Measurements from ENCODE around the gene MYL11.

MYL11 gene

DNA sequence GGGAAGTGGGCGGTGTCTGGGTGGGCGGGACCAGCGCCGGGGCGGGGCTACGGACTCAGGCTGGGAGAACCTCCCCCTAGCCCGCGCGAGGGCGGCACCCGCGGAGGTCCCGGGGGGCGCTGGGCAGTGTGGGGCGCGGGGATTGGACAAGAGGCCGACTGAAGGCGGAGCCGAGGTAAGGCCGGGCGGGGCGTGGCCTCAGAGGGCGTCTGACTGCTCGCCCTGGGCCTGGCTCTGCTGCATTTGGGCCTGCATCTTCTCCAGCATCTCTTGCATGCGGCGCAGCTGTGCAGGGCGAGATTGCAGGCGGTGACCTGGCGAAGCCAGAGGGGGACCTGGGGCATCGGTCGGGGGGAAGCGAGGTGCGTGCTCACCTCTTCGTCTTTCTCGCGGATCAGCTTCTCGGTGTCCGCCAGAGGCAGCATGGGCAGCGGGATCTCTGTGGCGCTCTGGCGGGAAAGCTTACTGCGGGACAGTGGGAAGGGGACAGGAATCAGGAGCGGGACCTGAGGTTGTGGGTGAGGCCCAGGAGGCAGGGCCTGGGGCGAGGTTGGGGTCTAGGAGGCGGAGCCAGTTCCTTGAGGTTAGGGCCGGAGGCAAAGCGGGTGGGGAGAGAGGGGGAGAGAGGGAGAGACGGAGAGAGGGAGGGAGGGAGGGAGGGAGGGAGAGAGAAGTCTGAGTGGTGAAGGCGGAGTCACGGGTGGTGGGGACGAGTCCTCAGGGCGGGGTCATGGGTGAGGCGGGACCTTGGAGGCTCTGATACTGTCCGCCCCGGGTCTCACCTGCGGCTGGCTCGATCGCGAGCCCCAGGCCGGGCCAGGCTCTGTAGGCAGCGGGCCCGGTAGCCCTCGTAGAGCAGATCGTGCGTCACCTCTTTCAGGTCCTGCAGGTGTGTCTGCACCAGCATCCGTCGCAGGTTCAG lies 3.9 kb downstream of the MYL11 start:
- peak; percentile 99 for DNase-seq (ENCODE audit: low read depth)
- TF ChIP-seq, protein P1, sequence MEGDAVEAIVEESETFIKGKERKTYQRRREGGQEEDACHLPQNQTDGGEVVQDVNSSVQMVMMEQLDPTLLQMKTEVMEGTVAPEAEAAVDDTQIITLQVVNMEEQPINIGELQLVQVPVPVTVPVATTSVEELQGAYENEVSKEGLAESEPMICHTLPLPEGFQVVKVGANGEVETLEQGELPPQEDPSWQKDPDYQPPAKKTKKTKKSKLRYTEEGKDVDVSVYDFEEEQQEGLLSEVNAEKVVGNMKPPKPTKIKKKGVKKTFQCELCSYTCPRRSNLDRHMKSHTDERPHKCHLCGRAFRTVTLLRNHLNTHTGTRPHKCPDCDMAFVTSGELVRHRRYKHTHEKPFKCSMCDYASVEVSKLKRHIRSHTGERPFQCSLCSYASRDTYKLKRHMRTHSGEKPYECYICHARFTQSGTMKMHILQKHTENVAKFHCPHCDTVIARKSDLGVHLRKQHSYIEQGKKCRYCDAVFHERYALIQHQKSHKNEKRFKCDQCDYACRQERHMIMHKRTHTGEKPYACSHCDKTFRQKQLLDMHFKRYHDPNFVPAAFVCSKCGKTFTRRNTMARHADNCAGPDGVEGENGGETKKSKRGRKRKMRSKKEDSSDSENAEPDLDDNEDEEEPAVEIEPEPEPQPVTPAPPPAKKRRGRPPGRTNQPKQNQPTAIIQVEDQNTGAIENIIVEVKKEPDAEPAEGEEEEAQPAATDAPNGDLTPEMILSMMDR (IDR thresholded peaks at IDR 0.05; ENCODE audit: insufficient read depth, low read depth, low read length, missing control alignments): peak; percentile 35
- peak overlapping the region; percentile 70 for H3K4me3 ChIP-seq (ENCODE audit: low read length)

DNA sequence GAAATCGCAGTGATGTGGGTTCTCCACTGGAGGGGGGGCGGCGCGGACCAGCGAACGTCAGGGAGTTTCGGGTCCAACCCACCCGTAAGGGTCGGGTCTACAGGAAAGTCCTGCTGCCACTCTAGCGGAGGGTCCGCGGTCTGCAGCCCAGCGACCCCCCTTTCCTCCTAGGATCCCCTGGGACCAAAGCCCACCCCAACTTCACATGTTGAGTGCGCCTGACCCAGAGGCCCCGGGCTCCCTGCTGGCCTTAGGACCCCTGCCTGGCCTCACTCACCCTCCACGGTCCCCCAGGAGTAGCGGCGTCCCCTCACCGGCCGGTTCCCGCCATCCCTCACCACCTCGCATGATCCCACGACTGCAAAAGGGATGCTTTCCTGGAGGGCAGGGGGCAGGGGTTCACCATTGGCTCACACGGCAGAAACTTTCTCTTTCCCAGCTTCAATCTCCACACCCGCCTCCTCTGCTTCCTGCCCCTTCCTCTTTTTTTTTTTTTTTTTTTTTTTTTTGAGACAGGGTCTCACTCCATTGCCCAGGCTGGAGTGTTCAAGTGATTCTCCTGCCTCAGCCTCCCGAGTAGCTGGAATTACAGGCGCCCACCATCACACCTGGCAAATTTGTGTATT lies 4.7 kb downstream of the MYL11 start:
- no peak for DNase-seq (ENCODE audit: low read depth)
- peak overlapping the region; percentile 70 for H3K4me3 ChIP-seq (ENCODE audit: low read length)
- TF ChIP-seq, protein P1 (IDR thresholded peaks at IDR 0.05; ENCODE audit: insufficient read depth, low read depth, low read length, missing control alignments): no peak

DNA sequence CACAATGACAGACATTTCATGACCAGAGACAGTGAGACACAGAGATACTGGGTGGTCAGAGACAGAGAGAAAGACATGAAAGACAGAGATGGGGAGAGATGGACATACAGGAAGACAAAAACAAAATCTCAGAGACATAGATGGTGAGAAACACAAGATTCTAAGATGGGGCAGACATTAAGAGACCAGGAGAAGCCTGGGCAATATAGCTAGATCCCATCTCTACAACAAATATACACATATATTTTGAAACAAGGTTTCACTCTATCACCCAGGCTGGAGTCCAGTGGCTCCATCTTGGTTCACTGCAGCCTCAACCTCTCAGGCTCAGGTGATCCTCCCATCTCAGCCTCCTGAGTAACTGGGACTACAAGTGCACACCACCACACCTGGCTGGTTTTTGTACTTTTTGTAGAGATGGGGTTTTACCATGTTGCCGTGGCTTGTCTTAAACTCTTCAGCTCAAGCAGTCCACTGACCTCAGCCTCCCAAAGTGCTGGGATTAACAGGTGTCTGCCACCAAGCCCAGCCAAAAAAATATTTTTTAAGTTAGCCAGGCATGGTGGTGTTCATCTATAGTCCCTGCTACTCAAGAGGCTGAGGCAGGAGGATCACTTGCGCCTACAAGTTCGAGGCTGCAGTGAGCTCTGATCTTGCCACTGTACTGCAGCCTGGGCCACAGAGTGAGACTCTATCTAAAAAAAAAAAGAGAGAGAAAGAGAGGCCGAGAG lies 5.6 kb downstream of the MYL11 start:
- DNase-seq (ENCODE audit: low read depth): no peak
- TF ChIP-seq, protein P1 (IDR thresholded peaks at IDR 0.05; ENCODE audit: insufficient read depth, low read depth, low read length, missing control alignments): no peak
- no peak overlapping the region for H3K4me3 ChIP-seq (ENCODE audit: low read length)

DNA sequence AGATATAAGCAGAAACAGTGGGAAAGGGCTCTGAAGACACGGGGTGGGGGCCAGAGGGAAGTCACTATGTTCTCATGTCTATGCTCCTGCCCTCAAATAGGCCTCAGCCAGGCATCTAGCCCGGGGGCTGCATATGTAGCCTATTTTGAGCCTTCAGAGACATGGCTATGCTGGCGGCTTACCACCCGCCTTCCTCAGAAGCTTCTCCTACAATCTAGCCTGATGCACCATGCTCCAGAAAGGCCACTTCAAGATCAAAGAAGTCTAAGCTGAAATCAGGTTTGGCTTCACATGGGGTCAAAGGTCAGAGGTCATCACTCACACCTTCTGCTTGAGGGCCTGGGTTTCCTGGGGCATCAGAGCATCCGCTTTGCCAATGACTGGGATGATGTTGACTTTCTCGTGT lies 6.2 kb downstream of the MYL11 start:
- DNase-seq (ENCODE audit: low read depth): no peak
- TF ChIP-seq, protein P1 (IDR thresholded peaks at IDR 0.05; ENCODE audit: insufficient read depth, low read depth, low read length, missing control alignments): no peak

DNA sequence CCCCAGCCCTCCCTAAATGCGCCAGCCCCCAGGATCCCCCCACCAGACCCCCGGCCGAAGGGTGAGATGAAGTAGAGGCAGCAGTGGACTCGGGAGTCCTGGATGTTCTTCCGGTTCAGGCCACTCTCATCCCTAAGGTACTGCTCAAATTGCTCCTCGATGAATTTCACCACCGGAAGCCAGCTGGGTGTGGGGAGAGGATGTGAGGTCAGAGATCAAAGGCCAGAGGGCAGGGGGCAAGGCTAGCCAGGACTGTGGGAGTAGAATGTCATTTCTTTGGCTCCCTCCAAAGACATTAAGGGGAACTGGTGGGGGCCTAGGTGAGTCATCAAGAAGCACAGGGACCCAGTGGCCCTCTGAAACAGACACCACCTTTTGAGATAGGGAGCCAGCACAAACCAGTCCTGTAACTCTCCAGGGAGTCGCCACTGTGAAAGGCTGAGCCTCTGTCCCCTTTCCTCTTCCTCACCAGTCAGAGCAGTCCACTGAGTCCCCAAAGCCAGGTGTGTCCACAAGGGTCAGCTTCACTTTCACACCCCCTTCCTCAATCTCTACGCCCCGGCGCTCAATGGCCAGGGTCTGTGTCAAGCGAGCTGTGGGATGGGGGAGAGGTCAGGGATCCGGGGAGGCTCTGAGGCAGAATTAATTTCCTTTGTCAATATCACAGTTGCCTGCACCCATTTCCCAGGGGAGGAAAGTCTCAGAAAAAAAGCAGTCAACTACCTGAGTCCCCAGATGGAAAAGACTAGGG lies 6.9 kb downstream of the MYL11 start:
- H3K4me3 ChIP-seq (ENCODE audit: low read length): no peak overlapping the region
- no peak for DNase-seq (ENCODE audit: low read depth)
- TF ChIP-seq, protein P1 (IDR thresholded peaks at IDR 0.05; ENCODE audit: insufficient read depth, low read depth, low read length, missing control alignments): no peak

More for the DNA sequence above, 6.2 kb downstream of the MYL11 start:
- no peak overlapping the region for H3K4me3 ChIP-seq (ENCODE audit: low read length)

DNA sequence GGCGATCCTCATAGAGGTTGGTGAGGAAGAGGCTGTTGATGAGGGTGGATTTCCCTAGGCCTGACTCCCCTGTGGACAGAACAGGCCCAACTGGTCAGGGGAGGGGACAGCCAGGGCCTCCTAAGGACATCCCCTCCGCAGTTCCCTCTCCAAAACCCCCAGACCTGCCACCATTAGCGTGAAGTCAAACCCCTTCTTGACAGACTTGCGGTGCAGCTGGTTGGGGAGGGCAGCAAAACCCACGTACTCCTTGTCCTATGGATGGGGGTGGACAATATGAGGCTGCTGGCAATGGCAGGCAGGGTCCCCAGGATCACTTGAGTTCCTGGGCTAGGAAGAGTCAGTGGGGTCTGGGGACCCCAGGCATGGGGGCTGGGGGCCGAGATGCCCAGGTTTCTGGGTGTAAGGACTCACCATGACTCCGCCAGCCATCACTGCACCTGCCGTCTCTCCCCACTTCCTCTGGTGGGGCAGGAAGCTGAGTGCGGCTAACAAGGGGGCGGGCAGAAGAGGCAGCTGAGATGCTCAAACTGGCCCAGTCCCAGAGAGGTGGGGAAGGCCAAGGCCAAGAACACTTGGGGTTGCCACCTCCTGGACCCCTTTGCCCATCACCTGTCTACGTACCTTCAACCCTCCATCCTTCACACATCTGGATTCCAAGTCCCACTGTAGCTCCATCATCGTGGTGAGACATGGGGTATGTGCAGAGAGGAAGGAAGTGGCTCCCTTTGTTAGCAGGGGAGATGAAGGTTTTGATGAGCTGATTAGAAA lies 7.7 kb downstream of the MYL11 start, which contains the start of gene SEPTIN1:
Gene SEPTIN1, minus strand, starts transcription at position 451 of the 771 bp plus-strand sequence. Its CDS starts 19 bp downstream, at position 432.
- no peak for DNase-seq (ENCODE audit: low read depth)
- TF ChIP-seq, protein P1 (IDR thresholded peaks at IDR 0.05; ENCODE audit: insufficient read depth, low read depth, low read length, missing control alignments): no peak
- no peak within 1 kb of the TSS for H3K4me3 ChIP-seq (ENCODE audit: low read length)

All from epithelial cell of esophagus (primary cell).